GM12878 (cell line): ENCODE results near the gene CES3.

Experiments used
- MYC ChIP-seq: IDR thresholded peaks from 2 replicates; pipeline ENCODE4 v1.6.1; 2011; ENCODE audit warnings: mild to moderate bottlenecking, low read length, moderate library complexity, inconsistent platforms; ENCODE audit not compliant: insufficient read depth, insufficient replicate concordance, insufficient read length, severe bottlenecking
- POLR2A ChIP-seq: IDR thresholded peaks from 2 replicates; pipeline ENCODE4 v1.6.1; 2011; ENCODE audit warnings: low read depth, mild to moderate bottlenecking, low read length
- ZBTB4 ChIP-seq: fragments of 450-650 bp; formaldehyde crosslinking; IDR thresholded peaks from 2 replicates; pipeline ENCODE4 v1.4.0; 2022; ENCODE audit warnings: mild to moderate bottlenecking, moderate library complexity

- no peak for TF ChIP-seq POLR2A
- no peak for TF ChIP-seq MYC
- TF ChIP-seq ZBTB4 (CRISPR knock-in tag): no peak
These were observed 36.3 kb upstream of the CES3 start for GRCh38 chr16:66924527-66925321.
